ENCODE measurements around the gene KCTD20. TPM values are rescaled to one million over a fixed set of nuclear protein-coding genes. Genes with fewer than 3 reads are reported as not detected.

Gene KCTD20
- total and polyA plus RNA-seq, 9 of the 15 experiments (the other 6 are each of a cell fraction or from before 2014, with no cell fraction given): 28.9 to 160 (median 70.6) TPM

- TF ChIP-seq ATF2 (CRISPR knock-in tag; IDR thresholded peaks at IDR 0.05): no peak
- no peak for TF ChIP-seq U2AF2 (optimal IDR thresholded peaks at IDR 0.05; ENCODE audit: low read depth, low read length)
- no peak for TF ChIP-seq TEAD1 (CRISPR knock-in tag; IDR thresholded peaks at IDR 0.05)
Observed at GRCh38 chr6:36516559-36516958, 73.8 kb downstream of the KCTD20 start (continued).

GRCh38 chr6:36516988-36517387 lies 74.2 kb downstream of the KCTD20 start:
- CTCF ChIA-PET (ENCODE audit: low intra/inter-chr PET ratio): no interaction called here
- intact Hi-C loops (cut with micrococcal nuclease): no loop called here
- no peak overlapping the region for H2AFZ ChIP-seq (ENCODE audit: low read depth, low read length)
- no peak overlapping the region for H3K4me2 ChIP-seq (ENCODE audit: insufficient read depth, low read length)
- no peaks in the 10 kb centered on the region for H4K20me1 ChIP-seq (replicated peaks; ENCODE audit: control insufficient read depth, insufficient read depth, low read length)
- no peak overlapping the region for H3K4me3 ChIP-seq
- no peak for DNase-seq (ENCODE audit: extremely low read depth in 1 of 4, low spot score in 3 of 4)
- BruUV-seq (replicated peaks): no TSS peak
- ATAC-seq: no peak
- in situ Hi-C loops (cut with MboI): no loop called here
- POLR2A ChIA-PET: interaction anchor here (1.0 to 1.2 kb wide), 2 partner anchors 15 to 76 kb away, joined by 3 read pairs; no protein-coding TSS in a partner anchor
- H3K9me1 ChIP-seq (ENCODE audit: control insufficient read depth, insufficient read depth, low read length): no peaks in the 10 kb centered on the region
- H3K79me2 ChIP-seq (ENCODE audit: control insufficient read depth, insufficient read depth, low read length): no peaks in the 10 kb centered on the region
- no peaks in the 10 kb centered on the region for H3K27me3 ChIP-seq (ENCODE audit: control insufficient read depth in 2 of 2, insufficient read depth in 2 of 2, low read length in 2 of 2)
- H3K36me3 ChIP-seq (ENCODE audit: control insufficient read depth, insufficient read depth, low read length): peaks cover 62% of the 10 kb centered on the region
- H3K9ac ChIP-seq (ENCODE audit: insufficient read depth in 1 of 2, low read depth in 2 of 2, low read length in 2 of 2): no peak overlapping the region
- TF ChIP-seq TEAD4 (IDR thresholded peaks at IDR 0.05; ENCODE audit: low read length): no peak
- no peak for TF ChIP-seq TEAD4 (CRISPR knock-in tag; IDR thresholded peaks at IDR 0.05; ENCODE audit: borderline replicate concordance)
- TF ChIP-seq MAZ (CRISPR knock-in tag; conservative IDR thresholded peaks at IDR 0.05 in 1 of 2, IDR thresholded peaks at IDR 0.05 in 1 of 2): no peak
- no peak for TF ChIP-seq KLF6 (CRISPR knock-in tag; IDR thresholded peaks at IDR 0.05; ENCODE audit: borderline replicate concordance)
- TF ChIP-seq MYC (IDR thresholded peaks at IDR 0.05; ENCODE audit: low read depth, low read length): no peak
- no peak for TF ChIP-seq MYC (CRISPR knock-in tag; IDR thresholded peaks at IDR 0.05; ENCODE audit: borderline replicate concordance, low read depth)
- no peak for TF ChIP-seq HNRNPL (IDR thresholded peaks at IDR 0.05; ENCODE audit: low read depth, low read length)
- no peak for TF ChIP-seq GTF2A2 (tag; IDR thresholded peaks at IDR 0.05)
- TF ChIP-seq STAG1 (CRISPR knock-in tag; IDR thresholded peaks at IDR 0.05; ENCODE audit: borderline replicate concordance): no peak
- no peak for TF ChIP-seq SMAD1 (IDR thresholded peaks at IDR 0.05; ENCODE audit: low read depth, low read length, partially characterized antibody)
- no peak for TF ChIP-seq ZNF263 (CRISPR knock-in tag; IDR thresholded peaks at IDR 0.05; ENCODE audit: borderline replicate concordance)
- no peak for FAIRE-seq
- H3K4me1 ChIP-seq (replicated peaks in 1 of 2; ENCODE audit: control insufficient read depth in 2 of 2, insufficient read depth in 2 of 2, low read length in 2 of 2): no peaks in the 10 kb centered on the region
- H3K27ac ChIP-seq (ENCODE audit: extremely low read depth, low read depth, low read length): no peak overlapping the region
- no peaks in the 10 kb centered on the region for H3K9me3 ChIP-seq (replicated peaks; ENCODE audit: control insufficient read depth, insufficient read depth, low read depth, low read length)
